Activated B cell treated with CpG ODN at 0.5 μM for 24 hours (primary cell): ENCODE data around the gene HCN1. TPM values are rescaled to one million over a fixed set of nuclear protein-coding genes. Genes with fewer than 3 reads are reported as not detected.
"Not testable (repeated sequence)": the region's sequence is repeated elsewhere in the genome, so short reads cannot be mapped to it uniquely, and the experiment has no call there.

Source experiments
- ATAC-seq: fragments of 200-7000 bp; cut with Tn5 transposase; one replicate; pipeline ENCODE4 v1.10.0; 2021; ENCODE audit warnings: low read depth, mild to moderate bottlenecking, moderate library complexity
- CTCF ChIA-PET: fragments of 350-600 bp; sonication (Branson Sonifier 250); formaldehyde crosslinking; loops from one replicate; lab custom pipeline; 2021; ENCODE audit warnings: antibody characterized with exemption; lab: Charles Lee
- POLR2A ChIA-PET: fragments of 350-600 bp; sonication (Branson Sonifier 250); formaldehyde crosslinking; loops from one replicate; lab custom pipeline; 2021; ENCODE audit warnings: antibody characterized with exemption; lab: Charles Lee
- DNase-seq: peaks from one replicate; pipeline ENCODE4 v3.0.0; 2022
- H3K27ac Mint-ChIP-seq: one replicate; pipeline ENCODE4 v1.8.0; 2020; ENCODE audit warnings: mixed read lengths
- H3K27me3 Mint-ChIP-seq: one replicate; pipeline ENCODE4 v1.8.0; 2021; ENCODE audit warnings: mixed read lengths
- H3K36me3 Mint-ChIP-seq: one replicate; pipeline ENCODE4 v1.8.0; 2021; ENCODE audit warnings: low read depth, mixed read lengths
- H3K4me1 Mint-ChIP-seq: one replicate; pipeline ENCODE4 v1.8.0; 2021; ENCODE audit warnings: mixed read lengths
- H3K4me3 Mint-ChIP-seq: one replicate; pipeline ENCODE4 v1.8.0; 2020; ENCODE audit warnings: mild to moderate bottlenecking, mixed read lengths
- H3K9me3 Mint-ChIP-seq: one replicate; pipeline ENCODE4 v1.8.0; 2020; ENCODE audit warnings: mixed read lengths
- CTCF ChIP-seq: fragments of 200-600 bp; IDR thresholded peaks from one replicate; pipeline ENCODE4 v1.8.0; 2022; ENCODE audit warnings: antibody characterized with exemption, mild to moderate bottlenecking
- intact Hi-C: fragments of 100-400 bp; cut with micrococcal nuclease; formaldehyde crosslinking; loops from one replicate; pipeline ENCODE4 v1.15.1; 2024
- total RNA-seq: library from RNA; stranded (reverse); gene quantifications from 2 replicates; pipeline ENCODE4 v1.2.3, GENCODE V29; 2022

The HCN1 gene
- total RNA-seq, 1 donor from 2014 or later: not detected

DNA sequence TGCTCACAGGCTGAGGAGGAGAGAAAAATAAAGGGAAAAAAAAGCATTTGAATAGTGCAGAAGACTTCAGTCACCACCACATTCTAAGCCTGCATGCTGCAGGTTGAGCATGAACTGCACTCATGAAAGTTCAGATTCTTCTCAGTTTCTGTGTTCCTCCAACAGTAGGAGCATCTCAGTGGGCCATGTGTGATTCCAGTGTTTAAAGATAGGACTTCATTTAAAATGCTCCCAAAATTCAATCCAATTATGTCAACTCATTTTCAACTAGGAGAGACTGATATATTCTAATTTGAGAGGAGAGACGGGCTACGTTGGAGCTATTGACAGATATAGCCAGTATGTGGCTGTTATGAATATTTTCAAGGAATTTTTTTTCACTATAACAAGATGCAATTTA lies 186.8 kb downstream of the HCN1 start:
- CTCF ChIA-PET: no interaction called here
- Mint-ChIP-seq H3K4me3 (no peak overlapping the region), H3K36me3 (no peaks in the 10 kb centered on the region), H3K9me3 (peaks cover 3% of the 10 kb centered on the region), H3K27ac (no peak overlapping the region), H3K4me1 (no peaks in the 10 kb centered on the region), H3K27me3 (no peaks in the 10 kb centered on the region)
- ATAC-seq (no peak), DNase-seq (no peak)
- POLR2A ChIA-PET: no interaction called here
- intact Hi-C loops: no loop called here
- TF ChIP-seq CTCF: no peak

- CTCF ChIA-PET: no interaction called here
- Mint-ChIP-seq H3K4me3 (no peak overlapping the region), H3K27ac (no peak overlapping the region), H3K36me3 (no peaks in the 10 kb centered on the region), H3K9me3 (no peaks in the 10 kb centered on the region), H3K27me3 (no peaks in the 10 kb centered on the region), H3K4me1 (no peaks in the 10 kb centered on the region)
- intact Hi-C loops: no loop called here
- TF ChIP-seq CTCF: no peak
- no peak for ATAC-seq
- DNase-seq: no peak
- POLR2A ChIA-PET: no interaction called here
Observed at GRCh38 chr5:45508135-45508534, 188.0 kb downstream of the HCN1 start.

DNA sequence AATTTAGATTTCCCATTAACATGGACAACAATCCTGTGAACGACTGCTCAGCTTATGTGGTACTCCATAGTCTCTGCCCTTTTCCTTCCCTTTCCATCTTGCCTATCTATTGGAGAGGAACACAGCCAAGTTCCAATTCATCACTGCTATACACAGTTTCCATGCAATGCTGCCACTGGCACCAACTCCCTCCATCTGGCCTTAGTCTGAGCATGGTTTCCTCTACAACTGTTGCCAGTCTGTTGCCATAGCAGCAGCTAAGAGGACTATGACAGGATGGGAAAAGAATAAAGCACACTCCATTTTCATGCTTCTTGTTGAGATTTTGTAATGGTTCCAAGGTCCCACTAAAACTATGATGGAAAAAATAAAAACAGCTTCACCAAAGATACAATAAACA lies 189.0 kb downstream of the HCN1 start:
- DNase-seq (no peak), ATAC-seq (no peak)
- H3K36me3 Mint-ChIP-seq: no peaks in the 10 kb centered on the region
- no peaks in the 10 kb centered on the region for H3K27me3 Mint-ChIP-seq
- H3K4me3 Mint-ChIP-seq: no peak overlapping the region
- H3K4me1 Mint-ChIP-seq: no peaks in the 10 kb centered on the region
- no peaks in the 10 kb centered on the region for H3K9me3 Mint-ChIP-seq
- TF ChIP-seq CTCF: no peak
- CTCF ChIA-PET: no interaction called here
- POLR2A ChIA-PET: no interaction called here
- intact Hi-C loops: no loop called here
- no peak overlapping the region for H3K27ac Mint-ChIP-seq

DNA sequence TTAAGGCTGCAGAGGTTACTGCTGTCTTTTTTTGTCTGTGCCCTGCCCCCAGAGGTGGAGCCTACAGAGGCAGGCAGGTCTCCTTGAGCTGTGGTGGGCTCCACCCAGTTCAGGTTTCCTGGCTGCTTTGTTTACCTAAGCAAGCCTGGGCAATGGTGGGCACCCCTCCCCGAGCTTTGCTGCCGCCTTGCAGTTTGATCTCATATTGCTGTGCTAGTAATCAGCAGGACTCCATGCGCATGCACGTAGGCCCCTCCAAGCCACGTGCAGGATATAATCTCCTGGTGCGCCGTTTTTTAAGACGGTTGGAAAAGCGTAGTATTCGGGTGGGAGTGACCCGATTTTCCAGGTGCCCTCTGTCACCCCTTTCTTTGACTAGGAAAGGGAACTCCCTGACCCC lies 197.2 kb downstream of the HCN1 start:
- H3K36me3 Mint-ChIP-seq, H3K9me3 Mint-ChIP-seq, POLR2A ChIA-PET, ATAC-seq, DNase-seq, H3K27me3 Mint-ChIP-seq, H3K4me1 Mint-ChIP-seq, H3K27ac Mint-ChIP-seq, H3K4me3 Mint-ChIP-seq, intact Hi-C loops, CTCF ChIA-PET: not testable (repeated sequence)

DNA sequence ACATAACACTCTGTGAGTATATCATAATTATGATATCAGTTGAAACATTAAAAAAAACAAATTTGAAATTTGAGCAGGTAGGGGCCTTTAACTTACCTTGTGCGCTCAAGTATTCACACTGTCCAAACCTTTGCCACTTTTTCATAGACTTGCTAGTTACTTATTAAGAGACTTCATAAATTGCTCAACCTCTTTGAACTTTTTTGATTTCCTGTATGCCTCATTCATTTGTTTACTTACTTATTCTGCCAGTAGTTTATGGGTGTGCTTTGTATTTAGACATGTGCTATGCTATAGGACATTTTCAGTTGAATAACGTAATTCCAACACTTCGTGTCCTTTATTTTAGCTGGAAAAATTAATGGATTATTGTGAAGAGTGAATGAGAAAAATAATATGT lies 204.8 kb downstream of the HCN1 start:
- no peak for TF ChIP-seq CTCF
- ATAC-seq (no peak), DNase-seq (no peak)
- H3K27me3 Mint-ChIP-seq: no peaks in the 10 kb centered on the region
- H3K4me3 Mint-ChIP-seq: no peak overlapping the region
- H3K9me3 Mint-ChIP-seq: peaks cover 8% of the 10 kb centered on the region
- CTCF ChIA-PET: no interaction called here
- H3K27ac Mint-ChIP-seq: no peak overlapping the region
- H3K4me1 Mint-ChIP-seq: no peaks in the 10 kb centered on the region
- POLR2A ChIA-PET: no interaction called here
- H3K36me3 Mint-ChIP-seq: no peaks in the 10 kb centered on the region
- intact Hi-C loops: no loop called here

DNA sequence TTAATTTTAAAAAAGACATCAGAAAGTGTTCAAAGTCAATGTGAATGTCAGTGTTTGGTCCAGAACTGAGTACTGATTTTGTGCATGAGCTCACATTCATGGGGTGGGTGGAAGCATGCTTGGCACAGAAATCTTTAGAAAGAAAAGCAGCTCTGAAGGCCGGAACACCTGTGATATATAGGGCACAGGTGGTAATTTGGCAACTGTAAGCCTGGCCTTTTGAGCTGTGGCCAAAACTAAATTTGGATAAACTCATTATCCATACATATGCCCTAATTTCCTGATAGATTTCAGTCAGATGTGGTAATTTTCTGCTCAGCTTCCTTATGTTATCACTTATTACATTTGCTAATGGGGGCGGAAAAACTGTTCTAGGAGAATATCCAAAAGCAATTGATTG lies 211.4 kb downstream of the HCN1 start:
- no peak for ATAC-seq

More for the DNA sequence above, 211.4 kb downstream of the HCN1 start:
- peaks cover 4% of the 10 kb centered on the region for H3K9me3 Mint-ChIP-seq
- CTCF ChIA-PET: no interaction called here
- TF ChIP-seq CTCF: no peak
- no peak overlapping the region for H3K27ac Mint-ChIP-seq
- intact Hi-C loops: no loop called here
- POLR2A ChIA-PET: no interaction called here
- H3K27me3 Mint-ChIP-seq: no peaks in the 10 kb centered on the region
- H3K4me1 Mint-ChIP-seq: no peaks in the 10 kb centered on the region
- no peaks in the 10 kb centered on the region for H3K36me3 Mint-ChIP-seq
- H3K4me3 Mint-ChIP-seq: no peak overlapping the region
- no peak for DNase-seq
